Stomach (tissue), 4 donors: ENCODE measurements around the gene RAB8B.

ENCODE experiments used
- EP300 ChIP-seq: sonication (generic); formaldehyde crosslinking; IDR thresholded peaks from one replicate; pipeline ENCODE4 v1.6.1; 2017; ENCODE audit warnings: antibody characterized with exemption
- POLR2A ChIP-seq, 4 donors: fragments of 450-650 bp; IDR thresholded peaks; one replicate each; pipeline ENCODE4 v1.6.1; 2016; ENCODE audit warnings: antibody characterized with exemption in 4 of 4, control low read depth in 2 of 4, mild to moderate bottlenecking in 1 of 4, moderate library complexity in 1 of 4
- POLR2AphosphoS5 ChIP-seq, 3 donors: sonication (generic); formaldehyde crosslinking; IDR thresholded peaks; one replicate each; pipeline ENCODE4 v1.6.1; 2016; ENCODE audit warnings: antibody characterized with exemption in 3 of 3
- TF ChIP-seq, protein P1 (sequence below), 7 experiments: fragments of 450-650 bp in 4 of 7; fragments of 200-600 bp in 3 of 7; sonication (generic) in 3 of 7; IDR thresholded peaks; one replicate each; pipeline ENCODE4 v1.5.1; 2016 to 2019; ENCODE audit warnings: antibody characterized with exemption in 7 of 7, control low read depth in 2 of 7, mild to moderate bottlenecking in 1 of 7

- TF ChIP-seq, protein P1, sequence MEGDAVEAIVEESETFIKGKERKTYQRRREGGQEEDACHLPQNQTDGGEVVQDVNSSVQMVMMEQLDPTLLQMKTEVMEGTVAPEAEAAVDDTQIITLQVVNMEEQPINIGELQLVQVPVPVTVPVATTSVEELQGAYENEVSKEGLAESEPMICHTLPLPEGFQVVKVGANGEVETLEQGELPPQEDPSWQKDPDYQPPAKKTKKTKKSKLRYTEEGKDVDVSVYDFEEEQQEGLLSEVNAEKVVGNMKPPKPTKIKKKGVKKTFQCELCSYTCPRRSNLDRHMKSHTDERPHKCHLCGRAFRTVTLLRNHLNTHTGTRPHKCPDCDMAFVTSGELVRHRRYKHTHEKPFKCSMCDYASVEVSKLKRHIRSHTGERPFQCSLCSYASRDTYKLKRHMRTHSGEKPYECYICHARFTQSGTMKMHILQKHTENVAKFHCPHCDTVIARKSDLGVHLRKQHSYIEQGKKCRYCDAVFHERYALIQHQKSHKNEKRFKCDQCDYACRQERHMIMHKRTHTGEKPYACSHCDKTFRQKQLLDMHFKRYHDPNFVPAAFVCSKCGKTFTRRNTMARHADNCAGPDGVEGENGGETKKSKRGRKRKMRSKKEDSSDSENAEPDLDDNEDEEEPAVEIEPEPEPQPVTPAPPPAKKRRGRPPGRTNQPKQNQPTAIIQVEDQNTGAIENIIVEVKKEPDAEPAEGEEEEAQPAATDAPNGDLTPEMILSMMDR (IDR thresholded peaks at IDR 0.05): no peak
- TF ChIP-seq EP300: no peak
- no peak for TF ChIP-seq POLR2A (IDR thresholded peaks at IDR 0.05)
- TF ChIP-seq POLR2AphosphoS5 (IDR thresholded peaks at IDR 0.05): no peak
Measured at GRCh38 chr15:63195569-63196015, 6.2 kb downstream of the RAB8B start.
